ENCODE results near the gene CYP4F12.
"Not testable (repeated sequence)": the region's sequence is repeated elsewhere in the genome, so short reads cannot be mapped to it uniquely, and the experiment has no call there.

CYP4F12 gene

GRCh38 chr19:15669891-15670290, 3.0 kb upstream of the CYP4F12 start:
- DNase-seq (ENCODE audit: low read depth, low spot score) = no peak
- no peaks in the 10 kb centered on the region for H3K9me3 ChIP-seq (ENCODE audit: insufficient read depth, low read length)

DNA sequence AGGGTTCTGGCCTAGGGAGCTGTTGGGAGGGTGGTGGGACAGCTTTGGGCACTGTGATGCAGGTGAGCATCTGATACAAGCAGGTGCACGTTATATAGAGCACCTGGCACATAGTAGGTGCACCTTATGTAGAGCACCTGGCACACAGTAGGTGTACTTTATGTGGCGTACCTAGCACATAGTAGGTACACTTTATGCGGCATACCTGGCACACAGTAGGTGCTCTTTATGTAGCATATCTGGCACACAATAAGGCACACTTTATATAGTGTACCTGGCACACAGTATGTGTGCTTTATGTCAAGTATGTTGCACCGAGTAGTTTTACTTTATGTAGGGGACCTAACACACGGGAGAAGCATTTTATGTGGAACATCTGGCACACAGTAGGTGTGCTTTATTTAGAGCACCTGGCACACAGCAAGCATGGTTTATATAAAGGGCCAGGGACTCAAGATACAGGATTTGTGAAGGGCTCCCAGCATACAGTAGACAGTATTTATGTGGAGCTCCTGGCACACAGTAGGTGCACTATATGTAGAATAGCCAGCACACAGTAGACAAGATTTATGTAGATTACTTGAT, 1.6 kb upstream of the CYP4F12 start:
- Histone ChIP-seq H3K9ac (ENCODE audit: insufficient read length, low read depth) (no peak overlapping the region), H3K9me3 (ENCODE audit: insufficient read depth, low read length) (no peaks in the 10 kb centered on the region), H3K27me3 (ENCODE audit: insufficient read depth, insufficient read length) (peaks cover 48% of the 10 kb centered on the region), H3K4me3 (ENCODE audit: insufficient read length, low read depth) (no peak overlapping the region), H3K36me3 (ENCODE audit: insufficient read depth, insufficient read length, low read length) (no peaks in the 10 kb centered on the region), H3K4me1 (ENCODE audit: insufficient read depth, insufficient read length) (no peaks in the 10 kb centered on the region)
- no peak for TF ChIP-seq YY1 (IDR thresholded peaks at IDR 0.05; ENCODE audit: insufficient read depth, insufficient read length)
- no peak for TF ChIP-seq ZNF274 (IDR thresholded peaks at IDR 0.05; ENCODE audit: low read depth, low read length)
- no peak for TF ChIP-seq SUZ12 (IDR thresholded peaks at IDR 0.05; ENCODE audit: extremely low read depth, insufficient read depth, insufficient read length)
- DNase-seq (ENCODE audit: low read depth, low spot score) = no peak

More at GRCh38 chr19:15669891-15670290, 3.0 kb upstream of the CYP4F12 start:
- Histone ChIP-seq H3K4me1 (ENCODE audit: insufficient read depth, insufficient read length) (no peaks in the 10 kb centered on the region), H3K36me3 (ENCODE audit: insufficient read depth, insufficient read length, low read length) (no peaks in the 10 kb centered on the region), H3K27me3 (ENCODE audit: insufficient read depth, insufficient read length) (peaks cover 51% of the 10 kb centered on the region), H3K9ac (ENCODE audit: insufficient read length, low read depth) (no peak overlapping the region), H3K4me3 (ENCODE audit: insufficient read length, low read depth) (no peak overlapping the region)
- TF ChIP-seq YY1 (IDR thresholded peaks at IDR 0.05; ENCODE audit: insufficient read depth, insufficient read length) (no peak), ZNF274 (IDR thresholded peaks at IDR 0.05; ENCODE audit: low read depth, low read length) (no peak), SUZ12 (IDR thresholded peaks at IDR 0.05; ENCODE audit: extremely low read depth, insufficient read depth, insufficient read length) (no peak)

DNA sequence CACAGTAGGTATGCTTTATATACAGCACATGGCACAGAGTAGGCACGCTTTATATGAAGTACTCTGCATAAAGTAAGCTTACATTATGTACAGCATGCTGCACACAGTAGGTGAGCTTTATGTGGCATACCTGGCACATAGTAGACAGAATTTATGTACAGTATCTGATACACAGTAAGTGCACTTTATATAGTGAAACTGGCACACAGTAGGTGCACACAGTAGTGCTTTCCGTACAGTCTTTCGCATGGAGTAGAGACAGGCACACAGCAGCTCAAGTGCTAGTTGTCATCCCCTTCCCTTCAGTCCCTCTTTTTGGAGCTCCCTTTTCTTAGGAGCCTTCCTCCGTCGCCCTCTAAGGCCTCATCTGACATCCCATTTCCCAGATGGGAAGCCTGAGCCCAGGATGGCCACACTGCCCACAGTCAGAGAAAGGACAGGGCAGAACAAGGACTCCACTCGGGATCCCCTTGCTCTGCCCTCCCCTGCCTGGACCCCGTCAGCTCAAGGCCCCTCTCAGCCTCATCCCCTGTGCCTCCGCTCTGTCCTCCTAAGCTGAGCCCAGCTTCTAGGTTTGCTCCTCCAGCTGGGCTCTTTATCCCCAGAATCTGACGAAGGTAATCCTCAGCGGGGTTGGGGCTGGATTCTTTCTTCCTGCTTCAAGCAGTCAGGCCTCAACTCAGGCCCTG, 852 bp upstream of the CYP4F12 start:
- H3K9ac ChIP-seq (ENCODE audit: insufficient read length, low read depth) = no peak overlapping the region
- TF ChIP-seq SUZ12 (IDR thresholded peaks at IDR 0.05; ENCODE audit: extremely low read depth, insufficient read depth, insufficient read length) (no peak), ZNF274 (IDR thresholded peaks at IDR 0.05; ENCODE audit: low read depth, low read length) (no peak), YY1 (IDR thresholded peaks at IDR 0.05; ENCODE audit: insufficient read depth, insufficient read length) (no peak)
- H3K4me3 ChIP-seq (ENCODE audit: insufficient read length, low read depth) = no peak overlapping the region
- DNase-seq (ENCODE audit: low read depth, low spot score) = no peak
- peaks cover 43% of the 10 kb centered on the region for H3K27me3 ChIP-seq (ENCODE audit: insufficient read depth, insufficient read length)
- H3K4me1 ChIP-seq (ENCODE audit: insufficient read depth, insufficient read length) = no peaks in the 10 kb centered on the region
- H3K36me3 ChIP-seq (ENCODE audit: insufficient read depth, insufficient read length, low read length) = no peaks in the 10 kb centered on the region
- no peaks in the 10 kb centered on the region for H3K9me3 ChIP-seq (ENCODE audit: insufficient read depth, low read length)

- Histone ChIP-seq H3K27me3 (ENCODE audit: insufficient read depth, insufficient read length) (peaks cover 42% of the 10 kb centered on the region), H3K9ac (ENCODE audit: insufficient read length, low read depth) (no peak overlapping the region), H3K36me3 (ENCODE audit: insufficient read depth, insufficient read length, low read length) (no peaks in the 10 kb centered on the region), H3K9me3 (ENCODE audit: insufficient read depth, low read length) (no peaks in the 10 kb centered on the region), H3K4me3 (ENCODE audit: insufficient read length, low read depth) (no peak overlapping the region), H3K4me1 (ENCODE audit: insufficient read depth, insufficient read length) (no peaks in the 10 kb centered on the region)
- DNase-seq (ENCODE audit: low read depth, low spot score) = no peak
- TF ChIP-seq ZNF274 (IDR thresholded peaks at IDR 0.05; ENCODE audit: low read depth, low read length) (no peak), YY1 (IDR thresholded peaks at IDR 0.05; ENCODE audit: insufficient read depth, insufficient read length) (no peak), SUZ12 (IDR thresholded peaks at IDR 0.05; ENCODE audit: extremely low read depth, insufficient read depth, insufficient read length) (no peak)
These were observed 328 bp downstream of the CYP4F12 start for GRCh38 chr19:15673176-15673654.

DNA sequence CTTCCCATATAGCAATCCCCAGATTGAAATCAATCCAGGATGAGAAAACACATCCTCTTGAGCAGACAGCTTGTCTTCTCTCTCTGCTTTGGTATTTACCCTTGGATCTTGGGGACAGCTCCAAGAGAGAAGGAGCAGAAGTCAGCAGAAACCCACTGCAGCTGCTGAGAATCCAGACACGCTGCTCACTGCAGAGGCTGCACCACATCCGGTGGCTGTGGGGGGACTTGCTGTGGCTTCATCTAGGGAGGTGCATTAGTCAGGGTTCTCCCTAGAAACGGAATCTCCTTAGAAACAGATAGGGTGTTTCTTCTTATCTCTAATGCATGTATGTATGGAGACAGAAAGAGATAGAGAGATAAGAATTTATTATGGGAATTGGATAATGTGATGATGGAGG, 2.7 kb downstream of the CYP4F12 start:
- Histone ChIP-seq H3K27me3 (ENCODE audit: insufficient read depth, insufficient read length) (peaks cover 50% of the 10 kb centered on the region), H3K9me3 (ENCODE audit: insufficient read depth, low read length) (no peaks in the 10 kb centered on the region), H3K9ac (ENCODE audit: insufficient read length, low read depth) (no peak overlapping the region), H3K36me3 (ENCODE audit: insufficient read depth, insufficient read length, low read length) (no peaks in the 10 kb centered on the region), H3K4me1 (ENCODE audit: insufficient read depth, insufficient read length) (no peaks in the 10 kb centered on the region), H3K4me3 (ENCODE audit: insufficient read length, low read depth) (no peak overlapping the region)
- no peak for TF ChIP-seq ZNF274 (IDR thresholded peaks at IDR 0.05; ENCODE audit: low read depth, low read length)
- no peak for TF ChIP-seq YY1 (IDR thresholded peaks at IDR 0.05; ENCODE audit: insufficient read depth, insufficient read length)
- TF ChIP-seq SUZ12 (IDR thresholded peaks at IDR 0.05; ENCODE audit: extremely low read depth, insufficient read depth, insufficient read length) = no peak
- DNase-seq (ENCODE audit: low read depth, low spot score) = no peak

GRCh38 chr19:15679089-15679488, 6.2 kb downstream of the CYP4F12 start:
- no peaks in the 10 kb centered on the region for H3K9me3 ChIP-seq (ENCODE audit: insufficient read depth, low read length)
- peaks cover 75% of the 10 kb centered on the region for H3K27me3 ChIP-seq (ENCODE audit: insufficient read depth, insufficient read length)
- no peak overlapping the region for H3K4me3 ChIP-seq (ENCODE audit: insufficient read length, low read depth)
- no peaks in the 10 kb centered on the region for H3K4me1 ChIP-seq (ENCODE audit: insufficient read depth, insufficient read length)
- no peak overlapping the region for H3K9ac ChIP-seq (ENCODE audit: insufficient read length, low read depth)
- no peak for DNase-seq (ENCODE audit: low read depth, low spot score)
- no peaks in the 10 kb centered on the region for H3K36me3 ChIP-seq (ENCODE audit: insufficient read depth, insufficient read length, low read length)
- TF ChIP-seq ZNF274 (IDR thresholded peaks at IDR 0.05; ENCODE audit: low read depth, low read length) = no peak
- TF ChIP-seq YY1 (IDR thresholded peaks at IDR 0.05; ENCODE audit: insufficient read depth, insufficient read length) = no peak
- no peak for TF ChIP-seq SUZ12 (IDR thresholded peaks at IDR 0.05; ENCODE audit: extremely low read depth, insufficient read depth, insufficient read length)

GRCh38 chr19:15679865-15680264, 7.0 kb downstream of the CYP4F12 start:
- H3K4me3 ChIP-seq (ENCODE audit: insufficient read length, low read depth); DNase-seq (ENCODE audit: low read depth, low spot score); H3K9ac ChIP-seq (ENCODE audit: insufficient read length, low read depth); H3K9me3 ChIP-seq (ENCODE audit: insufficient read depth, low read length); H3K4me1 ChIP-seq (ENCODE audit: insufficient read depth, insufficient read length); H3K36me3 ChIP-seq (ENCODE audit: insufficient read depth, insufficient read length, low read length): not testable (repeated sequence)
- H3K27me3 ChIP-seq (ENCODE audit: insufficient read depth, insufficient read length) = peaks cover 72% of the 10 kb centered on the region

Measured in NT2/D1 (cell line).